Measurements from ENCODE around the gene TMC8.
"Not testable (repeated sequence)": the region's sequence is repeated elsewhere in the genome, so short reads cannot be mapped to it uniquely, and the experiment has no call there.

GRCh38 chr17:78171591-78172248, 41.1 kb downstream of the TMC8 start:
- TF ChIP-seq RFX5 (IDR thresholded peaks at IDR 0.05; ENCODE audit: low read length); EP300 (IDR thresholded peaks at IDR 0.05; ENCODE audit: borderline replicate concordance in 1 of 2, low read depth in 1 of 2, low read length in 1 of 2); CTCF (IDR thresholded peaks at IDR 0.05); EZH2phosphoT487 (IDR thresholded peaks at IDR 0.05; ENCODE audit: borderline replicate concordance, low read depth); RAD21 (IDR thresholded peaks at IDR 0.05; ENCODE audit: low read length): not testable (repeated sequence)

Measured in SK-N-SH (cell line).